HG03064 (cell line): Measurements from ENCODE around the gene HNRNPC.
"Not testable (repeated sequence)": the region's sequence is repeated elsewhere in the genome, so short reads cannot be mapped to it uniquely, and the experiment has no call there.

Source experiments
- ATAC-seq: cut with Tn5 transposase; IDR thresholded peaks from one replicate; pipeline ENCODE4 v1.9.1; 2021; ENCODE audit warnings: low read depth; ENCODE audit not compliant: unreplicated experiment

Gene HNRNPC

DNA sequence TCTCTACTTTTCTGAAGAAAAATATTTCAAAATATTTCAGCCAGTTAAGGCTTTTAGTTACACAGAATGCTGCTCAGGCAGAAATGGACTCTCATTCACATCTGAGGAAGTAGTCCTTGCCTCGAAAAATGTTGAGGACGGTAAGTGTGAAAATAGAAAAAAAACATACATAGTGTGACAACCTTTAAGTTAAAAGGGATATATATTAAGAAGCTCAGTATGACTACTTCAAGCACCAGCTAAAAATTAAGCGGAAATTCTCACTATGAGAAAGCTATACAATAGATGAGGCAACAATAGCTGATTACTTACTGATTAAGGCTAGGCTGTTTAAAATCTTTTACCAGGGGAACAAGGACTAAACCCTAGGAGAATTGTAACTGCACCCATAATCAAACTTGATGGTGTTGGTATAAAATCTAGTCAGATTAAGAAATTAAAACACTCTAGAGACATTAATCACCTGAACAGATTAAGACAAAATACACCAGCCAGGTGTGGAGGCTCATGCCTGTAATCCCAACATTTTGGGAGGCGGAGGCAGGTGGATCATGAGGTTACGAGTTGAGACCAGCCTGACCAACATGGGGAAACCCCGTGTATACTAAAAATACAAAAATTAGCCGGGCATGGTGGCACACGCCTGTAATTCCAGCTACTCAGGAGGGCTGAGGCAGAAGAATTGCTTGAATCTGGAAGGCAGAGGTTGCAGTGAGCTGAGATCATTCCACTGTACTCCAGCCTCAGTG, 53.9 kb downstream of the HNRNPC start:
- ATAC-seq, result no peak

DNA sequence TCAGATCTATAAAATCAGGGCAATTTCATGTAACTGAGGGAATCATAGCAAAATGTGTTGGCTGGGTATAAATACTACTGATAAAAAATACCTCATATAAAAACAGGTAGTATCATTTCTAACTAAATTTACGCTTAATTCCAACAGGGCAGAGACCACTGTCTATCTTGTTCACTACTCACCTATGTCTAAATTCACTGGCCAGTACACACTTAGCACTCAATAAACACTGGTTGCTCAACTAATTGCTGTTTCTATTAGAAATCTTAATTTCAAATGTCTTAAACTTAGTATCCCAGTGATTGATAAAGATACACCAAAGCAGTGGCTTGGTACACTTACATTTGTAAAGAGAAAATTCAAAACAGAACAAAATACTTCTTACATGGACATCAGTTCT, 55.6 kb downstream of the HNRNPC start:
- ATAC-seq, result no peak

DNA sequence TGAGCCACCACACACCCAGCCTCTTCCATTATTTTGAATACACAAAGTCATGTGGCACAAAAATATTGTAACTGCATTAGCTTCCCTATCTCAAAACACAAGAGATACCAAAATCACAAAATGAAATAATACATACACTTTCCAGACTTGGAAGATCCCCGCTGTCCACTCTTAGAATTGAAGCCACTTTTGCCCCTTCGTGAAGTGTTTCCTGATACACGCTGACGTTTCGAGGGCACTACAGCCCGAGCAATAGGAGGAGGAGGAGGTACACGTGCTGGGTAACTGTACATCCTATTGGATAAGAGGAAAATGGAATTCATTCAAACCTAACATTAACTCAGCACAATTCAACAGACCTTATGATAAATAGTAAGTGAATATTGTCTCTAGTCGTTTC, 56.4 kb downstream of the HNRNPC start:
- ATAC-seq, result not testable (repeated sequence)

DNA sequence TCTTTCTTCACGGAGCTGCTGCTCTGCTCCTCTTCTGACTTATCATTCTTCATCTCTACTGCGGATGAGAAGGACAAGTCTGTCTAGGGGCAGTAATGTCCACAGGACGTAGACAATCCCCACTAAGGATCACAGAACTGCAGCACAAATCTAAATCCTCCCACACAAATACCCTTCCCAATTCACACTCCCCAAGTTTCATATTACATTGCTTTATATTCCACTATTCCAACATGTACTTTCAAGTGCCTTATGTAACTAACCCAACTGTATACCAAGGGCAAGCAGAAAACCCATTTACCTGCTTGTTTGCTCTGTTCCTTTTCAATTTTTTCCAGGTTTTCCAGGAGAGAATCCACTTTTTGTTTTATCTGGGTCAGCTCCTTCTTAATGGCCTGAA, 57.7 kb downstream of the HNRNPC start:
- ATAC-seq, result no peak

DNA sequence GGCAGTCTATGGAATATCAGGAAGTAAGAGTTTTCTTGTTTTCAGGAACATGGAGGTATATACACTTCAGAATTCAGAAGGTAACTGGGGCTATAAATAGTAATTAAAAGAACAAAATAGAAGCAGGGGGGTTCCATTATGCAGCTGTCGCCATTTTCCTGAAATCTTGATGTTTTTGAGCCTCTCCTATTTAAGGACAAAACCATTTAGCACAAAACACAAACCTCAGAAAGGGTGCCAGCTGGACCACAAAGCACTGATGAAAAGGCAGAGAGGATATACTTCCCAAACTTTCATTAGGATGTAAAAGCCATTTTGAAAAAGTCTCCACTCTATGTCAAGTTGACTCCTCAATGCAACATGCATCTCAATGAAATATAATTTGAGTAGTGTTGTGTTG, 59.2 kb downstream of the HNRNPC start:
- ATAC-seq, result no peak

DNA sequence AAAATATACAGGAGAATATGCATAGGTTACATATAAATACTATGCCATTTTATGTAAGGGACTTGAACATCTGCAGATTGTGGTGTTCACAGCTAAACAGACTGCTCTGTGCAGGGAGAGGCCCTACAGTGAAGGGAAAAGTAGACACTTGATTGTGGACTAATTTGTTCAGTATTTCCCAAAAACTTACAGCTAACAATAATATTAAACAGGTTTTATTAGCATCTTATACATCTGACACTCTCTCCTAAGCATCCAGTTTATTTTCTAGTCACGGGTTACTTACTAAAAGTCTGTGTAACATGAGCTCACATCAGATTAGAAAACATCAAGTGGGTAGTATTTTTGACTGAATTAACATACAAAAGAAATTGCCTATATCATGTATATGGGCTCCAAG, 60.1 kb downstream of the HNRNPC start:
- no peak for ATAC-seq

DNA sequence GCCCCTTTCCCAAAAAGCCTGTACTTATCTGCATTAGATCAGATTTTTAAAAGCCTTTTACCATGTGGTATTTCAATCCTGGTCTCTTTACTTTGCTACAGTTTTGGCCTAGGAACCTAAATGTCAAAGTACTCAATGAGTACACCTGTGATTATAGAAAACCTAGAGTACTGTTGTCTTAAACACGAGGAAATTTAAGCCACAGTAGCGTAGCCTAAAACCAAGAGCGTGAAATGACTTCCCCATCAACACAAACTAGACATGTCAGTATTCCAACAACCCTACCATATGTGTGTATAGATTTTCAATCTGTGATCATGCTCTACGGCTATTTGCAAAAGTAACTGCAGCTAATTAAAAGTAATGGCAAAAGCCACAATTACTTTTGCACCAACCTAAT, 60.7 kb downstream of the HNRNPC start:
- ATAC-seq, result no peak

DNA sequence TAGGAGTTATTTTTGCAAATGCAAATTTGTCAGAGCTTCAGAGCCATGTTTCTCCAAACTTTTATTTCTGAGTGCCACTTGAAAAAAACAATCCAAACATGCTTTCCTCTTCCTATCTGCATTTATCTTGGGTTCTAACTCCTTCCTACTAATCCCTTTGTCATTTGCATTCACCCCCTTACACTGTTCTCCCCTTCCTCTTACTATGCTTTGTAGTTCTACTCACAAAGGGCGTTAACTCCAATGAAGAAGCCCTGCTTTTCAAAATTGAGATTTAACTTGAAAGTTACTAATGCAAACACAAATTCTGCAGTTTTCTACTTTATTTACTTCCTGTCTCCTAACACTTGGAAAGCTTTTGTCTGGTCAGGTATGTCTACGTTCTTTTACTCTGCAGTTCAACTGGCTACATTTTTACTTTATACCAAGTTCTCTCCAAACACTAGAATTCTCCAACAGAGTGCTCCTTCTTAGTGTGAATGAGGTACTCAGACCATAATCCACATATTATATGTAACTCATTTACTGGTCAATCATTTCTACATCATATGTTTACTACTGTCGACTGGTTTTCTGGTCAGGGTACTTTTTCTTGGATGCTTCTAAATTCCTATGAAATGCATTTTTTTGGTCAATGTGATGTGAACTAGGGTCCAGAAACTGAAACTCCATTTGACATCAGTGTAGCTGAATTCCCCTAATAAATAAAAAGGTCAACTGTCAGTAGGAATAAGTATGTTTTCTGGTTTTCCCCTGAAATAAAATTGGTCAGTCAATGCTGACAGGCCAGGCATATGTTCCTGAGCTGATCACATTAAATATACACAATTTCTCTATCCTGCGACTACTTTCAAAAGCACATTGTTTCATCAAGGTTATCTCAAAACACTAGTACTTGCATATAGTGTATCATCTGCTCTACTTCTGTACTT, 62.2 kb downstream of the HNRNPC start:
- ATAC-seq, result no peak

DNA sequence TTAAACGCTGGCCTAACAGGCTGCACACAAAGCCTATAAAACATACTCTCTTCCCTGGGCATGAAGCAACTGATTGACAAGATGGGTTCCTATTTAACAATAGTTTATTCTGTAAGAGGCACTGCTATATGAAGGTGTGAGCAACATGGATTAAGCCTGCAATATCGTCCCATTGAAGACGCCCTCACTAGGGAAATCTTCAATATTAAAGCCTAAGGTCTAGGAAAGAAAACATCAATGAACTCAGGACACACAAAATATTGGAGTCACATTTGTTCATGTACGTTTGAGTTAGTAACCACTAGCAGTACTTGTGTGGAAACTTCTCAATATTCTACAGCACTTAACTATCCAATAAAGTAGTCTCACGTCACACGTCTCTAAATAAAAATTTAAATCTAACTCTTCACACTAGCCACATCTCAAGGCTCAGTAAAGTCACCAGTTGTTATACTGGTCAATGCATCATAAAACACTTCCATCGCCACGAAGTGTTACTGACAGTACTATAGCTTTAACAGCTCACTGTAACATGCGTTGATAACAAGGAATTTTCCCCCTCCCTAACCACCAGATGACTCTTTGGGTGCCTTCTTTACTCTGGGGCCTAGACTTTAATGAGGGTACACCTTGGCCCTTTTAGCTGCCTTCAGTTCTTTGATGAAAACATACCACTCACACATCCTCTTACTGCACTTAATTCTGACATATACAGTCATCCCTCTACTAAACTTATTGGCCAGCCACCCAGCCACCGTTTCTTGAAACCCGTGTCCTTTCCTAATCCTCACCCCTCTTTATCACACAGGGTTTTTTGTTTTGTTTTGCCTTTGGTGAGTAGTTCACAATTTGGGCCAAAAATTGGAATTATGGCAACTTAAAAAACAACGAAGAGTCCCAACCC, 63.3 kb downstream of the HNRNPC start:
- ATAC-seq, result no peak

DNA sequence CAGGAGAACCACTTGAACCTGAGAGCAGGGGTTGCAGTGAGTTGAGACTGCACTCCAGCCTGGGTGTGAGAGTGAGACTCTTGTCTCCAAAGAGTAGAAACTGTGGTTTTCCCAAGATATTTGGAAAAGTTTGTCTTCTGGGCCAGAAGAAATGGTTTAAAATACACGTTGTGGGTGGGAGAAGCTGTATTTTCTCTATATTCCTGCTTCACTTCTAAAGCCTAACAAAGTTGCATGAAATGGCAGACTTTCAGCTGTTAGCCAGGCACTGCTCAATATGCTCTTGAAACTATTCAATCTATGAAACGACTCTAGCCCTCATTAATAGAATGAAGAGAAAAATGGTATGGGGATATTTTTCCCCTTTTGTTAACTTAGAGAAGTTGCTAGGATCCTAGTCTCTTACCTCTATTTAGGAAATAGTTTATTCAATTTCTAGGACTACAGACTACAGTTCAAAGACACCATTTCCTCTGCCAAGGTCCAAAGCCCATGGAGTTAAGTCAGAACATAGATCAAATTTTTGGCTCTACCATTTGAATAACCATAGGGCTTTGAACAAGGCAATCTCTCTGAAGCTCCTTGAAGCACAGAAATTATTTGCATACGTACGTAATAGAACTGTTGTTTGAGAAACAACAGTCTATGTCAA, 64.1 kb downstream of the HNRNPC start:
- ATAC-seq, result no peak

DNA sequence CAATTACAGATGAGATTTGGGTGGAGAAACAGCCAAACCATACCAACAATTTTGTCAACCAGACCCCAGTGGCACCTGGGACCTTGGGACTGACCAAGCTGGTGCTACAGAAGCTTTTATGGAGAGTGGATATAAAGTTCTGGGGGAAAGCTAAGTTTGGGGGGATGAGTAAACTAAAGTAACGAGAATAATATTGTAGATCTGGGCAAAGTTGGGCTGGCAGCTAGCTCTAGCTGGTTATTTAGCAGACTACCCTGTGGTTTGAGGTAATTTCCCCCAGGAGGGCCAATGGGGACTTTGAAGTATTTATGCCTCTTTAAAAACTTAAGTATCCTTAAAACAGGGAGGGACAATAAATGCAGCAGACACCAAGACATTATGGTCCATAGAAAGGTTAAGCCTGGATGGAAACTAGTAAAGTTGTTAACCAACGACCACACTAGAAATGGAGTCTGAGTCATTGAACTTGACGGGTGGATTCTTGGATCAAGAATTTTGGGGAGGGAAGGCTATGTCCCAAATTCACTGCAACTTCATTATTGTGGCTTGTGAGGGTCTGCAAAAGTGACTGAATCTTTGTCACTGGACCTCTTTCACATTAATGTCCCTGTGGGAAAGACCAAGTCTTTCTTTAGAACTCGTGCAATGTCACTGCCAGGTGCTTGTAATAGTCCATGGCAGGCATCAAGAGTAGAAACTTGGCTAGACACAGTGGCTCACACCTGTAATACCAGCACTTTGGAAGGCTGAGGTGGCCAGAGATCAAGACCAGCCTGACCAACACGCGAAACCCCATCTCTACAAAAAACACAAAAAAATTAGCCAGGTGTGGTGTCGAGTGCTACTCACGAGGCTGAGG, 64.8 kb downstream of the HNRNPC start:
- no peak for ATAC-seq

DNA sequence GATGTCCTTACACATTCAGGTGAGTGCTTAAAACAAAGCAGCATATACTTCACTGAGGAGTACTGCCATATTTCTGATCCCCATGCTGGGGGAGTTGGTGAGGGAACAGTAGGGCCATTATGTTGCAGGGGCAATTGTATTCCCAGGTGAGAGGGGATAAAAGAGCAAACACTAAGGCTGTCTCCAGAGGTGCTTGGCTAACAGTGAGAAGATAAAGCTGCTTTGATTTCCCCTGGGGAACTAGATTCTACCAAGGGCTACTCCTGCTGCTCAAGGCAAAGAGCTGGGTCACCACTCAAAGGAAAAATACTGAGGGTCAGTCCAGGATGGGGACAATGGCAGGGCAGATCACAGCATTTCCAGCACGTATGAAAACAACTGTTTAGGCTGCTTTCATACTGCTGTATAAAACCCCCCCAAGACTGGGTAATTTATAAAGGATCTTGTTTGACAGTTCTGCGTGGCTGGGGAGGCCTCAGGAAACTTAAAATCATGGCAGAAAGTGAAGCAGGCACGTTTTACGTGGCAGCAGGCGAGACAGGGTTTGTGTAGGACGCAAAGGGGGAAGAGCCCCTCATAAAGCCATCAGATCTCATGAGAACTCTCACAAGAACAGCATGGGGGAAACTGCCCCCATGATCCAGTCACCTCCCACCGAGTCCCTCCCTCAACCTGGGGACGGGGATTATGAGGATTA, 65.6 kb downstream of the HNRNPC start:
- no peak for ATAC-seq

DNA sequence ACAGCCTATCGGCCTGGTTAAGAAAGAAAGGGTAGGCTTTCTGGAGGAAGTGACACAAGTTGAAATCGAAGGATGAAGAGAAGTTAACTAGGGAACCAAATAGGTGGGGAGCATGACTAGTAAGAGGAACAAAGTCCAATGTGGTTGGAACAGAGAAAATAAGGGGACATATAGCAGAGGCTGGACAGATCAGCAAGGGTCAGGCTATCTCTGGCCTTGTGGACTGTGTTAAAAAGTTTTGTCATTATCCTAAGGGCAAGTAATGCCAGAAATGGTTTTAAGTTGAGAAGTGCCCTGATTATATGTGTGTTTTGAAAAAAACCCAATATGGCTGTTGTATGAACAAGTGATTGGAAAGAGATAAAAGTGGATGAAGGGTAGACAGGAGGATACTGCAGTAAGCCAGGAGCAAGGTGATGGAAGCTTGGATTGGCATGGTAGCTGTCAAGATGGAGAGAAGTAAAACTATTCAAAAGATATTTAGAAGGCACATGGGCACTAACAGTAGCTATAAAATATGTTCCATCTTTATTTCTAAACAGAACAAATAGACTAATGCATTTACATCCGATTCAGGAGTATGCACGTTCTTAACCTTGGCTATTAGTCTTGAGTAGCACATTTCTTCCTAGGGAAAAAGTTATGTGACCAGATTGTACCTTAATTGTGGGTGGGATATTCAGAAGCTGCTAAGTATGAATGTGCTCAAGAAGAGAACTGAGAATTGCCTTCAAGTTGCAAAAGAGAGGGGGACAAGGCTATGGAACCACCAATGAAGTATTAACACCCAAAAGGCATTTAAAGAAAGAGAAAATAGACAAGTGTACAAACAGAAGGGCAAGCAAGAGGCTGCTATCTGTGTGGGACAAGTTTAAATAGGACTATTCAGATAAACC, 66.5 kb downstream of the HNRNPC start:
- no peak for ATAC-seq

DNA sequence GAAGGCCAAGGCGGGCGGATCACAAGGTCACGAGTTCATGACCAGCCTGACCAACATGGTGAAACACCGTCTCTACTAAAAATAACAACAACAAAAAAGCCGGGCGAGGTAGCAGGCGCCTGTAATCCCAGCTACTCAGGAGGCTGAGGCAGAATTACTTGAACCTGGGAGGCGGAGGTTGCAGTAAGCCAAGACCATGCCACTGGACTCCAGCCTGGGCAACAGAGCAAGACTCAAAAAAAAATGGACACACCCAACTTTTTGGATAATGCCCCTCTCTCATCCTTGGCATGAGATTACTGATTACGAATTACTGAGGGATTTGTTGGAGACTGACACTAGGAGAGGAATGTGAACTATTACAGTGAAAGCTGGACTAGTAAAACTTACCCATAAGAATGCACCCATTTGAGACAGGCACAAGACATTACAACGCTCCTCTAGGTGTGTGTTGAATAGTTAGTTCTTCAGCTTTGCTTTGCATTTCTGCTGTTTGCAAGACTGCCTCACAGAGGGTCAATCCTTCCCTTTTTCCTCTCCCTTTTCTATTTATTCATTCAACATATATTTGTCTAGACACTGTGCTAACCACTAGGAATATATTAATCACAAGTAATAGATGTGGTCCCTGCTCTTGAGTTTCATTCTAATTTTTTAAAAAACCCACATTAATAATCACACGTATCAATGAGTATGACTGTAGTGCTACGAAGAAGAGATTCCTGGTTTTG, 67.3 kb downstream of the HNRNPC start:
- no peak for ATAC-seq

DNA sequence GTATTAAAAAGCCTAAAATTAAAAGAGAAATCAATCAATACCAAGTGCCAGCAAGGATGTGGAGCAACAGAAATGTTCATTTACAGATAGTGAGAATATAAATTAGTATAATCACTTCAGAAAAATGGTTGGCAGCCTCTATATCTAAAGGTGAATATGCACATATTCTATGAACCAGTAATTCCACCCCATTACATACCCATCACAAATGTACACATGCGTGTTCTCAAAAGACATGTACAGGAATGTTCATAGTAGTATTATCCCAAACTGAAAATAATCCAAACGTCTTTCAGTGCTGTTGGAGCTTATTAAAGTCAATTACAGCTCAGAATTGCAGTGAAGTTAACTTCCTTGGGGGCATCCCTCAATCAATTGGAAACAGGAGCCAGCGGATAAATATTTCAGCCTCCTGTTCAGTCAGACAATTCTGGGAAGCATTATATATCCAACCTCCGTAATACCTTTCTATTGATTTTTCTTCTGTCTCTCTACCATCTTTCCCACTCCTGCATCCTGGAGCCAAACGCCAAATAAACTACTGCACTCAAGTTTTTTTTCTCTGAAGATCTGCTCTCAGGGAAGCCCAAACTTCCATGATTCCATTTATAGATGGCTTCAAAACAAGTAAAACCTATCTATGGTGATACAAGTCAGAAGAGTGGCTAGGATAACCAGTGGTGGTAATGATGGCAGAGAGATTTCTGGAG, 68.3 kb downstream of the HNRNPC start:
- no peak for ATAC-seq
